ENCODE measurements around the gene DOCK7.

The DOCK7 gene

DNA sequence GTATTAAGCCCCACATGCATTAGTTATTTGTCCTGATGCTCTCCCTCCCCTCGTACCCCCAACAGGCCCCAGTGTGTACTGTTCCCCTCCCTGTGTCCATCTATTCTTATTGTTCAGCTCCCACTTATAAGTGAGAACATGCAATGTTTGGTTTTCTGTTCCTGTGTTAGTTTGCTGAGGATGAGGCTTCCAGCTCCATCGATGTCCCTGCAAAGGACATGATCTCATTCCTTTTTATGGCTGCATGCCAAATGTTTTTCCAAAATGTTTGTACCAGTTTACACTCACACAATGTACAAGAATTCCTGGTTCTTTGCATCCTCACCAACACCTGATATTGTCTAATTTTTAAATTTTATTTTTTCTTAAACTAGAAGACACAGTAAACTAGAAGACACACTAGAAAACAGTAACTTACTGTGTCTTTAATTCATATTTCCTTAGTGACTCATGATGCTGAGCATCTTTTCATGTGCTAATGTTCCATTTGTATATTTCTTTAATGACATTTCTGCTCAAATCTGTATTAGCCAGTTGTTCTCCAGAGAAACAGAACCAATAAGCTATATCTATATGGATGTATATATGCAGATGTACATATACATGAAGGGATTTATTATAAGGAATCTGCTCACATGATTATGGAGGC lies 270.7 kb downstream of the DOCK7 start:
- DNase-seq (ENCODE audit: low read depth, low spot score): no peak

DNA sequence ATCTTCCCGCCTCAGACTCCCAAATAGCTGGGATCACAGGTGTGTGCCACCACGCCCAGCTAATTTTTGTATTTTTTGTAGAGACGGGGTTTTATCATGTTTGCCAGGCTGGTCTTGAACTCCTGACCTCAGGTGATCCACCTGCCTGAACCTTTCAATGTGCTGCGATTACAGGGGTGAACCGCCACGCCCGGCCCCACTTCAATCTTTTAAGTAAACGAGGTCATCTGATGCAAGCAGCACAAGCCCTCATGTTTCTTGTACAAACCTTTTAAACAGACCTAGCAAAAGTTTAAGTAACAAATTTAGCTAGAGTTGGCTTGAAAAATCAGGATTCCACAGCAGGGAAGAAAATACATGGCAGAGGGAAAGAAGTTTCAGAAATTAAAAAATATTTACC lies 272.5 kb downstream of the DOCK7 start:
- no peak for DNase-seq (ENCODE audit: low read depth, low spot score)

GRCh38 chr1:62407398-62408009 lies 280.7 kb downstream of the DOCK7 start:
- no peak for DNase-seq (ENCODE audit: low read depth, low spot score)

- DNase-seq (ENCODE audit: low read depth, low spot score): no peak
These were observed 281.6 kb downstream of the DOCK7 start for GRCh38 chr1:62406576-62406975.

GRCh38 chr1:62405247-62405646 lies 282.9 kb downstream of the DOCK7 start:
- DNase-seq (ENCODE audit: low read depth, low spot score): no peak

Measured in activated naive CD8-positive, alpha-beta T cell treated with anti-CD3 and anti-CD28 coated beads, Interleukin-2, amount 50 U/mL, for 16 hours (primary cell).